Stimulated activated naive CD4-positive, alpha-beta T cell treated with Interleukin-2 at 50 U/mL for 16 hours (primary cell): ENCODE measurements around the gene ATF5.

ENCODE experiments used
- DNase-seq: peaks from one replicate; lab custom pipeline; 2025; lab: John Stamatoyannopoulos, UW

The ATF5 gene

GRCh38 chr19:49894879-49895565, 34.0 kb upstream of the ATF5 start:
- DNase-seq = peak; percentile 55

DNA sequence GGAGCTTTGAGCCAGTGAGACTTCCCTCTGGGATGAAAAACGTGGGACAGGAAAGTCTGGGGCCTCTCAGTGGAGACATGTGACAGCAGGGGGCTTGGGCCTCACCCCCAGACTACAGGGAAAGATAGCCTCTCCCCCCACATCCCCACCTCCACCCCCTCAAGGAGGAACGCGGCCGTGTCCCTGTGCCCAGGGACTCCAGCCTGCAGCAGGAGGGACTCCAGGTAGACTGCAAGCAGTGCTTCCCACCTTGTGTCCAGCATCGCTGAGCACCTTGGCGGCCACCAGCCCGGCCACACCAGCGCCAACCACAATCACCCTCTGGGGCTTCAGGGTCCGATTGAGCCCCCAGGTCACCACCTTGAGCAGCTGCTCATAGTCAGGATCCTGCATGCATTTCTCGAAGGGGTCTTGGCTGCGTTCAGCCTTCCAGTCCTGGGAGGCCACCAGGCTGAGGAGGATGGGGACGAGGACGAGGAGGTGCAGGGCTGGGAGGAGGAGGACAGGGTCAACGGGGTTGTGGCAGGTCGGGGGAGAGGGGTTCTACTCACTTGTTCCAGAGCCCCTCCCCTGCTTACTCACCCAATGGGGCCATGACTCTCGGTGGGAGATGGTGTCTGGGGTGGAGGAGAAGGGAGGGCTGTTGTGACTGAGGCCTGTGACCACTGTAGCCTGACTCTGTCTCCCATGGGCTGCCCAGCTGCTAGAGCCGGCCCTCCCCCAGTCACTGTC, 33.3 kb upstream of the ATF5 start:
- DNase-seq = no peak

DNA sequence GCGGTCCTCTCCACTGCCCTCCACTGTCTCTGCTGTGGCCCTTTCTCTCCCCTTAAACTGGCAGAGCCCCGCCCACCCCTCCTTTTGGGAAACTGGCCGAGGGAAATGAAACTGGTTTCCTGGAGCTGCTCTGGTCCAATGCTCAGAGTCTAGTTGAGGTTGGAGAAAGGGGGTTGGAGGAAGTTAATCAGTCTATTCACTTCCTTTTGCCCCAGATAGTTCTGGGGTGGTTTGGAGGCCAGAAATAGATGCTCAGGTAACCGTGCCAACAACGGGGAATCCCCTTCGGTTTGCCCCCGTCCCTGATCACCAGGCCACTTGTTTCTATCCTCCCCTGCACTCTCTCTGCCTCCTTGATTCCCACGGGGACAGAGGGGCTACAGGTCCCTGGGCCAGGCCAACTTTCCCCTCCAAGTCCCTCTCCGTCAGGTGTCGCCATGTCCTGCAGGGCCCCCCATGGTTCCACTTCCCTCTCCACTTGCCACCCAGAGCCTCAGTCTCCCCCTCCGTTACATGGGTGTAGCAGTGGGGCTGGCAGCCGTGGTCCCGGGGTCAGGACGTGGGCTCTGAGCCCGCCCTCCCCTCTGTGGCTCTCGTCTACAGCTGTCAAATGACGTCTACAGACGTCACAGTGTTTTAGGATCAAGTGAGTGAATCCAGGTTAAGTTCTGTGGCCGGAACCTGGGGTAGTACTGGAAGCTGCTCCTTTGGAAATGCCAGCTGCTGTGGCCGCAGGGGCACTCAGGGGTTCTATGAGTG, 32.0 kb upstream of the ATF5 start, which contains the start of gene IL4I1:
TSS of gene IL4I1 (minus strand) at position 25 of the 759 bp plus-strand sequence. CDS start 727 bp downstream, outside the sequence.
- peak; percentile 69 for DNase-seq

DNA sequence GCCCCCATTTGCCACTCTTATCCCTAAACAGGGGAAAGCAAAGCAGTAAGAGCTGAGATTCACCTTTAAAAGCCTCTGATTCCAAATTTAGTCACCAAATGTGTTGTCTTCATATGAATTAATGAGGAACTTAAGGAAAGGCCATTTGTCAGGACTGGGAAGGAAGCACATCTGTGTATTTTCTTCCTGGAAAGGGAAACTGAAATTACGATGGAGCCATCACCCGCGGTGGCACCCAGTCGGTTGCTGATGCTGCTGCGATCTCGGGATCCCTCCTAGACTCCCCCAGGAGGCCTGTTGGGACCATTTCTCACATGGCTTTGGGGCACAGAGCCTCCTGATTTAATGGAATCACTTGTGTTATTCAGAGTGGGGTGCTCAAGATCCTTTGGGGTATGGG, 24.9 kb upstream of the ATF5 start:
- DNase-seq = no peak

DNA sequence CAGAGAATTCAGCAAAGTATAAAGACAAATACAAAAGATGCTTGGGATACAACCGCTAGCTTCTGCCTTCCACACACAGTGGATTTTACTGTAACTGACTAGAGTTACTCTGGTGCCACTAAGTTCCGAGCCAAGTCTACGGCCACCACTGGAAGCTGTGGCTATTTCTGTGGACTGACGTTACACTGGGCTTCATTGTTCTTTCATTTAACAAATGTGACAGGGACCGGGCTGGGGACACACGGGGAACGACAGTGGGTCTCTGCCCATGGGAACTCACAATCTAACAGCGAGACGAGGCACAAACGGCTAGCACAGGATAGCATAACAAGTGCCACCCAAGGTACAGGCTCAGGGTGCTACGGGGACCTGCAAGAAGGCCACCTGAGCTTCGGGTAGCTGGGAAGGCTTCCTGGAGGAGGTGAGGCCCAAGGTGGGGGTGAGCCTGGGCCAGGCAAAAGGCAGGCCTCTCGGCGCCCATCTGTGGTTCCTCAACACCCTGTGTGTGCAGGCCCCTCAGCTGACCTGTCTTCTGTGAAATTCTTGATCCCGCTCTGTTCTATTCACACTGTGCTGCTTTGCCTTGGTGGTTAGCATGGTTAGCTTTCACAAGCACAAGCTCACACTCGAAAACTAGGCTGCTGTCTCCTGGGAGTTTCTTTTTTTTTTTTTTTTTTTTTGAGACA, 22.0 kb upstream of the ATF5 start:
- DNase-seq = no peak

DNA sequence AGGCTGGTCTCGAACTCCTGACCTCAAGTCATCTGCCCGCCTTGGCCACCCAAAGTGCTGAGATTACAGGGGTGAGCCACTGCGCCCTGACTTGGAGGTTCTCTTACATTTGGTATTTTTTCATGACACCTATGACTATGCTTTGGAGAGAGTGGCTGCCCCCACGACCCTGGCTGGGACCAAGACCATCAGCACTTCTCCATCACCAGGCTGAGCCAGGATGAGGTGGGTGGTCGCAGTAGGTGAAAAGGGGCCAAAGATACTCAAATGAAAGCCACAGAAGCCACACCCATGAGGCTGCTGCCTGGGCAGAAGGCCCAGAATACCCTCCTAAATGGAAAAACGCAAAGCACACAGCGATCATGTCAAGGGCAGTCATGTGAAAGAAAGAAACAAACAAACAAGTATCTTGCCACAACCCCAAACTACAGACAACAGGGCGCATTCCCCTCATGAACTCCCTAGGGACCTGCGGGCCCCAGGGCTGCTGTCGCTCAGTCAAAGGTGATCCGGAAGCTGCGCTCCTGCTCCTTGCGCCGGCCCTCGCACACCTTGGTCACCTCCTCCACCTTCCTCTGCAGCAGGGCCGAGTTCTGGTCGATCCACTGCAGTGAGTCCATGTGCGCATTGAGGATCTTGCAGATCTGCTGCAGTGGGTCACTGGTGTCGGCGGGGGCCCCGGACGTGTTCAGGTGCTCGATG, 21.1 kb upstream of the ATF5 start:
- DNase-seq = no peak

DNA sequence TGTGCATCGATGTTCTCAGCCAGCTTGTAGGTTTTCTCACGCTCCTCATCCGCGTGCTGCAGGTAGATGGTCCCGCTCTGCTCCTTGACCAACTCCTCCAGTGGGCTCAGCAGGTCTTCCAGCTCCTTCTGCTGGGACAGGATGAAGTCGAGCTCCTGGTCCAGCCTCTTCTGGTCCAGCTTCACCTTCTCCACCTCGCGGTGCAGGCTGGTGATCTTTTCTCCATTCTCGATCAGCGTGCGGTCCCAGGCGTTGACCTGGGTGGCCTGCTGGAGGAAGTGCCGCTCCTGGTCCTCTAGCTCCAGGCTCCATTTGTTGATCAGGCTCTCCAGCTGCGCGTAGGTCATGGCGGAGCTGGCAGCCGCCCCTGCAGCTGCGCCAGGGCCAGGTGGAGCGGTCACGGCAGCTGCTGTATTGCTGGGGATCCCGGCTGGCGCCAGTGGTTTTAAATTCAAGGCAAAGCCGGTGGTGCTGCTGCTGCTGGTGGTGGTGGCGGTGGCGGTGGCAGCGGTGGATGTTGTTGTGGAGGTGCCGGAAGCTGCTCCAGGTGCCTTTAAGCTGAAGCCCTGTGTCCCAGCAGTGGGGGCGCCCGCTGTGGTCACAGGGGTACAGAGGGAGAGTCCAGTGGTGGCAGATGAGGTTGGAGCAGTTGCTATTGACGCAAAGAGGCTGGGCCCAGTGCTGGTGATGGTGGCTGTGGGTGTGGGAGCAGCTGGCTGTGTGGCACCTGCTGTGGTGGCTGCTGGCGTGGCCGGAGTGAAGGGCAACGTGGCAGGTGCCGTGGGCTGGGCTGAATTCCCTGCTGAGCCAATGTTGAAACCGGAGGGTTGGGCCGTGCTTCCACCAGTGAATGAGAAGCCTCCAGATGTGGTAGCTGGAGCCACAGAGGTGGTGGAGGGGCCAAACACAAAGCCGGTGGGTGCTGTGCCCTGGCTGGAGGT, 20.3 kb upstream of the ATF5 start:
- DNase-seq = no peak

- no peak for DNase-seq
Measured at GRCh38 chr19:49910179-49910578, 18.8 kb upstream of the ATF5 start.

DNA sequence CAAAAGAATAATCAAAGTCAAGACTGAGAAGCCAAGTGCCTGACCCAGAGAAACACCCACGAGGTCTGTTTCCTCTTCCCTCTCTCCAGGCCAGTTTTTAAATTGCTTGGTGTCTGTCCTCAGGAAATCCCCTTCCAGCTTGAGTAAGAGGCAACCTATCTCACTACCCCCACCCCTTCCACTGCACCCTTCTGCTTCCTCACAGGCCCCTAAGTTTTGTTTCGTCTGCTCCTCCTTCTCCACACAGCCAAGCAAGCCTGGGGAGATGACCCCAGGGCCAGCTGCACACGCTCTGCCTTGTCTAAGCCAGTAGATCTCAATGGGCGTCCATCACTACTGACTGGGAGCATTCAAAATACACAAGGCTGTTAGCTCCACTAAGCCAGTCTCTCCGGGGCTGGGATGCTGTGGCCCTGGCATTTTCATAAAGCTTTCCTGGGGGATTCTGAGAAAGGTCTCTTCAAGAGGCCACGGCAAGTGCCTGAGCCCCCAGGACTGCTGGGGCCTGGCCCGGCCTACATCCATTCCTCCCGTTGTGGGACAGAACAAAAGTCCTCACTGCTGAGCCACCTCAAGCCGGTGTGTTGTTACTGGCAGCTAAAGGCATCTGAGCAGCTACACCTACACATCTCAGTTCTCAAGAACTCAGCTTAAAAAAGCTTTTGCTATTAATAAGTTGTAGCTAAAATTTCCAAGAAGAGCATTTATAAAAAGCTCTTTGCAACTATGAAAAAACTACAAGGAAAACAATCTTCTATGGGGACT, 17.4 kb upstream of the ATF5 start:
- peak; percentile 16 for DNase-seq

- no peak for DNase-seq
Measured at GRCh38 chr19:49912965-49913685, 15.9 kb upstream of the ATF5 start.

DNA sequence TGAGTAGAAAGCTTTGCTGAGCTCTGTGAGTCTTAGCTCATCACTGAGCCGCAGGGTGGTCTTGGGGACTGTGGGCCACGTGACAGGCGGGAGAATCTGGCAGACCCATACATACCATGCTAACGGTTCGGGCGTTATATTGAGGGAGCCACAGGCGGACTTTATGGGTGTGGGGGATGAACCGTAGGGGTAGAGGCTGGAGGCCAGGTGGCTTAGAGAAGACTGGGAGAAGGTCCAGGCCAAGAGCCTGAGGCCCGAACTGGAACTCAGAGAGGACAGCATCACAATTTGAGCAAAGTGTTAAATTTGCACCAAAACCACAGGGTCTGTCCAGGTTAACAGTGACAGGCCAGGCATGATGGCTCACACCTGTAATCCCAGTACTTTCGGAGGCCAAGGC, 15.3 kb upstream of the ATF5 start:
- no peak for DNase-seq

DNA sequence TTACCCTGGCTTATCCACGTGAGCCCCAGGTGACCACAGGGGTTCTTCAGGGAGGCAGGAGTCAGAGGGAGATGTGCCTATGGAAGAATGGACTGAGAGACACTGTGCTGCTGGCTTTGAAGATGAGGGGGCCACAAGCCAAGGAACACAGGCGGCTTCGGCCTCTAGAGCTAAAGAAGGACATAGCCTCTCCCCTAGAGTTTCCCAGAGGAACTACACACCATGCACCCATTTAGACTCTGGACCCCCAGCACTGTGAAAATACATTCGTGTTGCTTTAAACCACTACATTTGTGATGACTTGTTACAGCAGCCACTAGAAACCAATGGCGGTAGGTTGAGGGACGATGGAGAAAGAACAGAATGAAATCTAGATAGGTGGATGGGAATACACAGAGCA, 13.7 kb upstream of the ATF5 start:
- no peak for DNase-seq

GRCh38 chr19:49916839-49917733, 11.9 kb upstream of the ATF5 start:
- DNase-seq = no peak

DNA sequence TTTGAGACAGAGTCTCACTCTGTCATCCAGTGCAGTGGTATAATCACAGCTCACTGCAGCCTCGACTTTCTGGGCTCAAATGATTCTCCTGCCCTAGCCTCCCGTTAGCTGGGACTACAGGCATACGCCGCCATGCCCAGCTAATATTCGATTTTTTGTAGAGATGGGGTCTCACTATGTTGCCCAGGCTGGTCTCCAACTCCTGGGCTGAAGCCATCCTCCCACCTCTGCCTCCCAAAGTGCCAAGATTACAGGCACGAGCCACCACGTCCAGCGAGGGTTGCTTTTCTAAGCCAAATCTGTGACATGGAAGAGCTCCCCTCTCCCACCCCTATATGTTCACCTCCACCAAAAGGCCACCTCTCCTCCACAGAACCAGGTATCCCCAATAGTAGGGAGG, 10.9 kb upstream of the ATF5 start:
- DNase-seq = no peak

- DNase-seq = no peak
Measured at GRCh38 chr19:49920624-49921363, 8.2 kb upstream of the ATF5 start.

DNA sequence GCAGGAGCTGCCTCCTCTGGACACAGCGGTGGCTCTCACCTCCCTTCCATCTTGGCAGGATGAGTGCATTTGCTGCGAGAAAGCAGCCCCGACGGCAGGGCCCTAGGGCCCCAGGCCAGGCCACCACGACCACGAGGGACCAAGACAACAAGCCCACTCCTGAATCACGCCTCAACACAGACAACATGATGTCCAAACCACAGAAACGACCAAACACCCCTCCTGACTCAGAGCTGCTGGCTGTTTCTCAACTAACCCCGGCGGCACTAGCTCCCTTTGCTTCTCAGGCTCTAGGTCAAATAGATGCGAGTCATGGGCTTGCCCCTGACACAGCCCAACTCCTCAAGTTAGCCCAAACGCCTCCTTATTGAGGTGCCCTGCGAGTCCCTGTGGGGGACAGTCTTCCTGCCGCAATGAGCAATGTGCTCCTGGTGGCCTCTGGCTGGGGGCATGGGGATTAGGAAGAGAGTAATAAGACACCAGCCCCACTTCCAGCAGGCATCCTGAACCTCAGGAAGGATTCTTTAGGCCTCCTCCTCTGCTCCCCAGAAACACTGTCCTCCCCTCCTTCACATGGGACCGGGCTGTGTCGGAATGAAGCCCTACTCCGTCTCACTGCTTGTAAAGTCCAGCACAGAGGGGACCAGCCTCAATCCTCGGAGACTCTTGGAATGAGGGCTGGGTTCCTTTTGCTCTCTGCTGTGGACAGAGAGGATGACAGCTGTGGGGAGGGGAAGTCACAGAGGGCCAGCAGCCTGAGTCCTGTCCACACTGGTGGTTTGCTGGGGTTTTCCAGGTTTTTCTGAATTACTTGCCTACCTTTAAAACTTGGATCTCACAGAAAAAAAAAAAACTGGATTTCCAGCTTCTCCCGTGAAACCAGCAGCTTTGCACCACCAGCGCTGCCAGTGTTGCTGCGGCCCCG, 6.9 kb upstream of the ATF5 start:
- DNase-seq = no peak
